HCT116 (cell line): ENCODE results near the gene PLD4. TPM values are rescaled to one million over a fixed set of nuclear protein-coding genes. Genes with fewer than 3 reads are reported as not detected.

Source experiments
- ATAC-seq: fragments of 200-7000 bp; cut with Tn5 transposase; 2 replicates; pipeline ENCODE4 v1.9.1; 2020; ENCODE audit warnings: mild to moderate bottlenecking, moderate library complexity
- BruUV-seq: library from RNA; stranded (reverse); fragments of 400-500 nt; replicated peaks from 2 replicates; lab custom pipeline; 2021; lab: Mats Ljungman, UMichigan
- CTCF ChIA-PET: fragments of 300-600 bp; sonication (Branson Sonifier 250); formaldehyde crosslinking; loops from one replicate; lab custom pipeline; 2021; ENCODE audit warnings: antibody characterized with exemption; lab: Charles Lee
- POLR2A ChIA-PET: fragments of 300-600, 350-600 bp; sonication (Branson Sonifier 250); formaldehyde crosslinking; loops from one replicate; lab custom pipeline; 2021; ENCODE audit warnings: antibody characterized with exemption; lab: Charles Lee
- RAD21 ChIA-PET, 2 experiments: fragments of 300-600 bp; sonication (Branson Sonifier 250); formaldehyde crosslinking; loops; one replicate each; lab custom pipeline; 2023; ENCODE audit warnings: low total read pairs in 2 of 2; ENCODE audit not compliant: uncharacterized antibody in 2 of 2, unreplicated experiment in 2 of 2, low non-redundant PET in 1 of 2; lab: Charles Lee
- DNase-seq: peaks from one replicate; pipeline ENCODE4 v3.0.0-alpha.2; 2010; ENCODE audit warnings: low read depth, low spot score
- H2AFZ ChIP-seq: fragments of 200-600 bp; shearing (Covaris generic), sonication (generic); 2 replicates; pipeline ENCODE4 v1.6.1; 2017; ENCODE audit warnings: low read depth, mixed run types, mixed read lengths, antibody characterized with exemption, low read length; ENCODE audit not compliant: poor library complexity, severe bottlenecking
- H3K27ac ChIP-seq: 2 replicates; pipeline ENCODE4 v1.5.1; 2012; ENCODE audit warnings: low read depth, low read length
- H3K27me3 ChIP-seq: fragments of 200-600 bp; sonication (generic); 2 replicates; pipeline ENCODE4 v1.6.1; 2016; ENCODE audit warnings: mixed run types, low read length, mixed read lengths; ENCODE audit not compliant: insufficient read depth
- H3K36me3 ChIP-seq, 2 experiments: fragments of 200-500 bp in 1 of 2; fragments of 200-600 bp in 1 of 2; sonication (Bioruptor generic) in 1 of 2; sonication (generic) in 1 of 2; 2 replicates each; pipeline versions ENCODE4 v1.5.1 to v1.6.1; 2014 to 2016; ENCODE audit warnings: low read length in 2 of 2, inconsistent platforms in 1 of 2, mixed read lengths in 1 of 2, mixed run types in 1 of 2; ENCODE audit not compliant: insufficient read depth in 2 of 2, control insufficient read depth in 1 of 2
- H3K4me1 ChIP-seq, 2 experiments: fragments of 200-600 bp in 1 of 2; sonication (generic) in 1 of 2; 2 replicates each; pipeline versions ENCODE4 v1.5.1 to v1.6.1; 2012 to 2017; ENCODE audit warnings: low read length in 2 of 2, inconsistent platforms in 1 of 2, mild to moderate bottlenecking in 1 of 2, mixed read lengths in 1 of 2, mixed run types in 1 of 2, moderate library complexity in 1 of 2; ENCODE audit not compliant: insufficient read depth in 2 of 2, control insufficient read depth in 1 of 2
- H3K4me2 ChIP-seq: fragments of 200-600 bp; sonication (generic); 2 replicates; pipeline ENCODE4 v1.6.1; 2017; ENCODE audit warnings: mixed run types, low read length, mixed read lengths
- H3K4me3 ChIP-seq, 2 experiments: fragments of 200-600 bp in 1 of 2; sonication (generic) in 1 of 2; replicated peaks in 1 of 2; 2 replicates each; pipeline ENCODE4 v1.5.1; 2011 to 2016; ENCODE audit warnings: low read length in 2 of 2, control low read depth in 1 of 2, low read depth in 1 of 2, mild to moderate bottlenecking in 1 of 2, mixed read lengths in 1 of 2, mixed run types in 1 of 2
- H3K79me2 ChIP-seq: fragments of 200-600 bp; sonication (generic); 2 replicates; pipeline ENCODE4 v1.6.1; 2017; ENCODE audit warnings: mild to moderate bottlenecking, mixed run types, low read length, moderate library complexity, mixed read lengths; ENCODE audit not compliant: insufficient read depth
- H3K9ac ChIP-seq: fragments of 200-600 bp; sonication (generic); 2 replicates; pipeline ENCODE4 v1.6.1; 2016; ENCODE audit warnings: low read length, mixed read lengths
- H3K9me2 ChIP-seq: fragments of 200-600 bp; sonication (generic), shearing (Covaris generic); 2 replicates; pipeline ENCODE4 v1.6.1; 2017; ENCODE audit warnings: mixed run types, mild to moderate bottlenecking, moderate library complexity; ENCODE audit not compliant: insufficient read depth
- H3K9me3 ChIP-seq, 2 experiments: fragments of 200-500 bp in 1 of 2; fragments of 200-600 bp in 1 of 2; sonication (Bioruptor generic) in 1 of 2; sonication (generic) in 1 of 2; 2 replicates each; pipeline ENCODE4 v1.6.1; 2014 to 2017; ENCODE audit warnings: low read length in 2 of 2, mixed read lengths in 2 of 2, inconsistent platforms in 1 of 2, low read depth in 1 of 2, mild to moderate bottlenecking in 1 of 2, mixed run types in 1 of 2, moderate library complexity in 1 of 2; ENCODE audit not compliant: control insufficient read depth in 1 of 2, insufficient read depth in 1 of 2
- H4K20me1 ChIP-seq: fragments of 200-600 bp; sonication (generic), shearing (Covaris generic); 2 replicates; pipeline ENCODE4 v1.6.1; 2017; ENCODE audit warnings: mixed run types, mild to moderate bottlenecking, moderate library complexity; ENCODE audit not compliant: insufficient read depth
- CEBPB ChIP-seq: IDR thresholded peaks from 2 replicates; pipeline ENCODE4 v1.6.1; 2012; ENCODE audit warnings: low read depth
- CTCF ChIP-seq, 3 experiments: fragments of 200-600 bp in 1 of 3; sonication (generic) in 1 of 3; IDR thresholded peaks in 2 of 3; conservative IDR thresholded peaks in 1 of 3; 2 replicates each; pipeline ENCODE4 v1.5.1; 2012 to 2017; ENCODE audit warnings: low read depth in 2 of 3, low read length in 2 of 3, antibody characterized with exemption in 1 of 3, borderline replicate concordance in 1 of 3, control low read depth in 1 of 3, mild to moderate bottlenecking in 1 of 3, mixed read lengths in 1 of 3, mixed run types in 1 of 3, moderate library complexity in 1 of 3; ENCODE audit not compliant: insufficient read depth in 1 of 3
- ELF1 ChIP-seq: IDR thresholded peaks from 2 replicates; pipeline ENCODE4 v1.6.1; 2012; ENCODE audit warnings: low read depth, borderline replicate concordance
- EZH2 ChIP-seq: fragments of 200-600 bp; sonication (generic); IDR thresholded peaks from 2 replicates; pipeline ENCODE4 v1.6.1; 2017; ENCODE audit warnings: antibody characterized with exemption, mixed run types
- EZH2phosphoT487 ChIP-seq: fragments of 200-600 bp; IDR thresholded peaks from 2 replicates; pipeline ENCODE4 v1.6.1; 2018; ENCODE audit warnings: antibody characterized with exemption, borderline replicate concordance
- FOSL1 ChIP-seq: IDR thresholded peaks from 2 replicates; pipeline ENCODE4 v1.6.1; 2012; ENCODE audit warnings: low read depth
- MAX ChIP-seq: IDR thresholded peaks from 2 replicates; pipeline ENCODE4 v1.6.1; 2012
- POLR2AphosphoS5 ChIP-seq: IDR thresholded peaks from 2 replicates; pipeline ENCODE4 v1.6.1; 2011; ENCODE audit warnings: mild to moderate bottlenecking, low read depth, low read length, moderate library complexity
- RAD21 ChIP-seq: IDR thresholded peaks from 2 replicates; pipeline ENCODE4 v1.6.1; 2012; ENCODE audit warnings: low read depth, mild to moderate bottlenecking
- REST ChIP-seq: IDR thresholded peaks from 2 replicates; pipeline ENCODE4 v1.6.1; 2012; ENCODE audit warnings: low read depth
- SIN3A ChIP-seq: IDR thresholded peaks from 2 replicates; pipeline ENCODE4 v1.6.1; 2012; ENCODE audit warnings: low read depth
- SRF ChIP-seq: IDR thresholded peaks from 2 replicates; pipeline ENCODE4 v1.6.1; 2012; ENCODE audit warnings: low read depth
- TCF7L2 ChIP-seq: IDR thresholded peaks from 2 replicates; pipeline ENCODE4 v1.7.0; 2011; ENCODE audit warnings: borderline replicate concordance, inconsistent platforms; ENCODE audit not compliant: insufficient read depth, insufficient read length; ENCODE audit errors: extremely low read depth
- YY1 ChIP-seq: IDR thresholded peaks from 2 replicates; pipeline ENCODE4 v1.6.1; 2011; ENCODE audit warnings: low read length, low read depth, moderate library complexity, mild to moderate bottlenecking; ENCODE audit not compliant: insufficient replicate concordance; ENCODE audit errors: extremely low read depth
- ZFX ChIP-seq: fragments of 450-650 bp; IDR thresholded peaks from 2 replicates; pipeline ENCODE4 v1.6.1; 2017
- ZNF274 ChIP-seq: fragments of 200-500 bp; sonication (Bioruptor generic); IDR thresholded peaks from 2 replicates; pipeline ENCODE4 v1.6.1; 2014; ENCODE audit warnings: mild to moderate bottlenecking, low read depth, low read length, inconsistent platforms
- intact Hi-C: fragments of 100-400 bp; cut with micrococcal nuclease; formaldehyde crosslinking; loops from 2 replicates; pipeline ENCODE4 v1.10.0; 2022
- total RNA-seq: library from RNA; stranded (reverse); gene quantifications from one replicate; pipeline ENCODE4 v1.2.1, GENCODE V29; 2021; ENCODE audit not compliant: unreplicated experiment

The PLD4 gene
- total RNA-seq, 1 experiment from 2014 or later = 0.12 TPM

GRCh38 chr14:104973385-104974145 lies 48.9 kb downstream of the PLD4 start:
- BruUV-seq = no TSS peak
- peak overlapping the region; percentile 90 for H3K4me2 ChIP-seq
- DNase-seq (peak; percentile 98), ATAC-seq (peak; percentile 60)
- TF ChIP-seq SIN3A (no peak), EZH2phosphoT487 (no peak), TCF7L2 (peak; percentile 70), MAX (no peak), CEBPB (no peak), REST (no peak), EZH2 (no peak), SRF (no peak), CTCF (IDR thresholded peaks at IDR 0.05 in 2 of 3, conservative IDR thresholded peaks at IDR 0.05 in 1 of 3; ENCODE audit: borderline replicate concordance in 1 of 3, insufficient read depth in 1 of 3, low read depth in 2 of 3, low read length in 2 of 3) (no peak), POLR2AphosphoS5 (peak; percentile 37), ELF1 (no peak), ZFX (no peak), RAD21 (no peak), ZNF274 (no peak), FOSL1 (no peak), YY1 (no peak)
- H4K20me1 ChIP-seq = no peaks in the 10 kb centered on the region
- peaks cover 4% of the 10 kb centered on the region; the same call in 1 of the 2 replicates for H3K79me2 ChIP-seq
- peak overlapping the region; percentile 19 to 41 for H3K4me3 ChIP-seq
- peak overlapping the region; percentile 80 for H3K9ac ChIP-seq
- ChIA-PET RAD21 (interaction anchor here (0.6 to 1.9 kb wide), 5 partner anchors 39 to 77 kb away, joined by 3 to 8 read pairs (median 3); no protein-coding TSS in a partner anchor), POLR2A (interaction anchor here (0.6 to 2.5 kb wide), 12 partner anchors 10 to 221 kb away, joined by 3 to 10 read pairs (median 4); partner anchors contain the start of genes CDCA4, CLBA1 and SIVA1), CTCF (interaction anchor here (0.8 to 5.3 kb wide), 12 partner anchors 12 to 507 kb away, joined by 3 to 56 read pairs (median 4); partner anchors contain the start of genes BRF1, CDCA4 and CLBA1)
- intact Hi-C loops = loop anchor here (2.0 to 10.0 kb wide), 4 partner anchors 47 to 191 kb away; partner anchors contain the start of genes CDCA4 and JAG2
- H3K4me1 ChIP-seq = peaks cover 73 to 95% of the 10 kb centered on the region in 2 experiments
- H3K36me3 ChIP-seq = no peaks in the 10 kb centered on the region
- no peak overlapping the region for H2AFZ ChIP-seq
- peak overlapping the region; percentile 98 for H3K27ac ChIP-seq
- no peaks in the 10 kb centered on the region for H3K27me3 ChIP-seq
- no peaks in the 10 kb centered on the region for H3K9me2 ChIP-seq
- no peaks in the 10 kb centered on the region for H3K9me3 ChIP-seq
